GM19099 (cell line): ENCODE data around the gene PRKCB.

Experiments used
- POLR2A ChIP-seq: IDR thresholded peaks from 3 replicates; pipeline ENCODE4 v1.6.1; 2011; ENCODE audit warnings: low read depth; ENCODE audit not compliant: insufficient read length; ENCODE audit errors: extremely low read depth

Gene PRKCB

GRCh38 chr16:23952971-23953300, 117.2 kb downstream of the PRKCB start:
- no peak for TF ChIP-seq POLR2A

- no peak for TF ChIP-seq POLR2A
Measured at GRCh38 chr16:23953476-23953875, 117.7 kb downstream of the PRKCB start.

- no peak for TF ChIP-seq POLR2A
Measured at GRCh38 chr16:23955088-23955487, 119.3 kb downstream of the PRKCB start.

GRCh38 chr16:23957287-23957686, 121.5 kb downstream of the PRKCB start:
- no peak for TF ChIP-seq POLR2A

- no peak for TF ChIP-seq POLR2A
Measured at GRCh38 chr16:23959072-23959751, 123.4 kb downstream of the PRKCB start.

GRCh38 chr16:23959752-23960072, 123.9 kb downstream of the PRKCB start:
- TF ChIP-seq POLR2A: no peak

GRCh38 chr16:23960081-23960885, 124.5 kb downstream of the PRKCB start:
- no peak for TF ChIP-seq POLR2A

GRCh38 chr16:23962001-23962400, 126.2 kb downstream of the PRKCB start:
- no peak for TF ChIP-seq POLR2A

GRCh38 chr16:23964136-23964535, 128.4 kb downstream of the PRKCB start:
- no peak for TF ChIP-seq POLR2A

- TF ChIP-seq POLR2A: no peak
Measured at GRCh38 chr16:23965137-23965733, 129.5 kb downstream of the PRKCB start.

- no peak for TF ChIP-seq POLR2A
Measured at GRCh38 chr16:23966597-23967394, 131.0 kb downstream of the PRKCB start.

- TF ChIP-seq POLR2A: no peak
Measured at GRCh38 chr16:23967775-23968174, 132.0 kb downstream of the PRKCB start.

- TF ChIP-seq POLR2A: no peak
Measured at GRCh38 chr16:23968176-23968575, 132.4 kb downstream of the PRKCB start.

GRCh38 chr16:23969468-23970297, 133.9 kb downstream of the PRKCB start:
- TF ChIP-seq POLR2A: no peak
